SW480 (cell line): ENCODE measurements around the gene THAP9.
"Not testable (repeated sequence)": the region's sequence is repeated elsewhere in the genome, so short reads cannot be mapped to it uniquely, and the experiment has no call there.

ENCODE experiments used
- DNase-seq: peaks from one replicate; pipeline ENCODE4 v3.0.0-alpha.2; 2016; ENCODE audit warnings: low spot score

THAP9 gene

GRCh38 chr4:82893942-82894341, 6.6 kb upstream of the THAP9 start:
- DNase-seq, result no peak

- DNase-seq, result no peak
Observed at GRCh38 chr4:82896755-82897154, 3.8 kb upstream of the THAP9 start.

- DNase-seq, result peak; percentile 21
Observed at GRCh38 chr4:82898322-82899243, 2.0 kb upstream of the THAP9 start.

- DNase-seq, result no peak
Observed at GRCh38 chr4:82899374-82900065, 1.0 kb upstream of the THAP9 start.

- peak; percentile 52 for DNase-seq
Observed at GRCh38 chr4:82900066-82900410, 497 bp upstream of the THAP9 start.

GRCh38 chr4:82901183-82901718, 716 bp downstream of the THAP9 start:
- DNase-seq, result no peak

GRCh38 chr4:82903737-82904136, 3.2 kb downstream of the THAP9 start:
- DNase-seq, result no peak

- DNase-seq, result peak; percentile 31
Observed at GRCh38 chr4:82905205-82905604, 4.7 kb downstream of the THAP9 start.

GRCh38 chr4:82906469-82906868, 5.9 kb downstream of the THAP9 start:
- DNase-seq, result no peak

- DNase-seq, result no peak
Observed at GRCh38 chr4:82909326-82909725, 8.8 kb downstream of the THAP9 start.

GRCh38 chr4:82913305-82913704, 12.8 kb downstream of the THAP9 start:
- DNase-seq, result no peak

- DNase-seq, result not testable (repeated sequence)
Observed at GRCh38 chr4:82913968-82914367, 13.4 kb downstream of the THAP9 start.

GRCh38 chr4:82918091-82918490, 17.6 kb downstream of the THAP9 start:
- DNase-seq, result no peak

- no peak for DNase-seq
Observed at GRCh38 chr4:82919386-82919785, 18.9 kb downstream of the THAP9 start.

GRCh38 chr4:82921795-82922194, 21.3 kb downstream of the THAP9 start:
- DNase-seq, result no peak

- DNase-seq, result no peak
Observed at GRCh38 chr4:82930848-82931755, 30.6 kb downstream of the THAP9 start.

GRCh38 chr4:82934441-82934840, 33.9 kb downstream of the THAP9 start:
- DNase-seq, result no peak

GRCh38 chr4:82939414-82939813, 38.9 kb downstream of the THAP9 start:
- DNase-seq, result no peak

GRCh38 chr4:82947498-82947897, 47.0 kb downstream of the THAP9 start:
- DNase-seq, result no peak

- DNase-seq, result no peak
Observed at GRCh38 chr4:82948647-82949204, 48.2 kb downstream of the THAP9 start.

GRCh38 chr4:82951196-82951595, 50.7 kb downstream of the THAP9 start:
- no peak for DNase-seq

GRCh38 chr4:82954212-82954611, 53.7 kb downstream of the THAP9 start:
- no peak for DNase-seq
